Vagina (tissue), 2 donors: Measurements from ENCODE around the gene TINCR. TPM values are rescaled to one million over a fixed set of nuclear protein-coding genes. Genes with fewer than 3 reads are reported as not detected.

Experiments
- DNase-seq, 2 donors: peaks; one replicate each; pipeline ENCODE4 v3.0.0-alpha.2; 2017; ENCODE audit errors: extremely low spot score in 2 of 2
- H3K27ac ChIP-seq: fragments of 200-600 bp; sonication (generic); one replicate; pipeline ENCODE4 v1.5.1; 2019
- H3K27me3 ChIP-seq: fragments of 200-600 bp; sonication (generic); one replicate; pipeline ENCODE4 v1.5.1; 2019
- H3K36me3 ChIP-seq, 2 donors: fragments of 200-600 bp; sonication (generic); one replicate each; pipeline ENCODE4 v1.5.1; 2017 to 2019
- H3K4me1 ChIP-seq: fragments of 200-600 bp; sonication (generic); one replicate; pipeline ENCODE4 v1.5.1; 2019
- H3K4me3 ChIP-seq, 2 donors: fragments of 200-600 bp; sonication (generic); 1 replicate in 1 of 2; 2 replicates in 1 of 2; pipeline ENCODE4 v1.5.1; 2016 to 2019
- H3K9me3 ChIP-seq: fragments of 200-600 bp; sonication (generic); one replicate; pipeline ENCODE4 v1.5.1; 2019
- CTCF ChIP-seq, 3 experiments: fragments of 450-650 bp in 2 of 3; fragments of 200-600 bp in 1 of 3; sonication (generic) in 1 of 3; IDR thresholded peaks; one replicate each; pipeline ENCODE4 v1.5.1; 2017 to 2019; ENCODE audit warnings: antibody characterized with exemption in 3 of 3, mild to moderate bottlenecking in 2 of 3, moderate library complexity in 2 of 3
- POLR2A ChIP-seq, 2 donors: fragments of 450-650 bp; IDR thresholded peaks; one replicate each; pipeline ENCODE4 v1.6.1; 2017; ENCODE audit warnings: antibody characterized with exemption in 2 of 2, mild to moderate bottlenecking in 2 of 2, moderate library complexity in 2 of 2
- POLR2AphosphoS5 ChIP-seq, 2 donors: sonication (generic); formaldehyde crosslinking; IDR thresholded peaks; one replicate each; pipeline ENCODE4 v1.9.0; 2017; ENCODE audit warnings: antibody characterized with exemption in 2 of 2, mild to moderate bottlenecking in 2 of 2, low read depth in 1 of 2; ENCODE audit not compliant: insufficient read depth in 1 of 2
- intact Hi-C: fragments of 100-400 bp; cut with DNase I; formaldehyde crosslinking; loops from one replicate; pipeline ENCODE4 v1.15.1; 2023
- total RNA-seq: library from RNA; depleted of rRNA; stranded (reverse); fragments of >200 nt; gene quantifications from one replicate; pipeline ENCODE4 v1.2.3, GENCODE V29; 2016

The TINCR gene
- total RNA-seq, 1 donor from 2014 or later, result 37.1 TPM

GRCh38 chr19:5590151-5590864 is 22.6 kb upstream of the TINCR start:
- Histone ChIP-seq H3K27me3 (no peaks in the 10 kb centered on the region), H3K4me3 (no peak overlapping the region), H3K4me1 (peaks cover 15% of the 10 kb centered on the region), H3K36me3 (peaks cover 2 to 87% of the 10 kb centered on the region in 2 donors), H3K27ac (no peak overlapping the region), H3K9me3 (no peaks in the 10 kb centered on the region)
- intact Hi-C loops, result no loop called here
- TF ChIP-seq POLR2A (IDR thresholded peaks at IDR 0.05) (no peak), POLR2AphosphoS5 (IDR thresholded peaks at IDR 0.05; ENCODE audit: insufficient read depth in 1 of 2, low read depth in 1 of 2) (no peak), CTCF (IDR thresholded peaks at IDR 0.05) (no peak)
- no peak for DNase-seq

- TF ChIP-seq POLR2AphosphoS5 (IDR thresholded peaks at IDR 0.05; ENCODE audit: insufficient read depth in 1 of 2, low read depth in 1 of 2) (no peak), CTCF (IDR thresholded peaks at IDR 0.05) (no peak), POLR2A (IDR thresholded peaks at IDR 0.05) (no peak)
- Histone ChIP-seq H3K27me3 (no peaks in the 10 kb centered on the region), H3K27ac (no peak overlapping the region), H3K9me3 (no peaks in the 10 kb centered on the region), H3K36me3 (peaks cover 2 to 75% of the 10 kb centered on the region in 2 donors), H3K4me3 (no peak overlapping the region), H3K4me1 (peaks cover 19% of the 10 kb centered on the region)
- no peak for DNase-seq
- intact Hi-C loops, result no loop called here
Observed at GRCh38 chr19:5588906-5589676, 21.3 kb upstream of the TINCR start.

GRCh38 chr19:5588441-5588840 is 20.7 kb upstream of the TINCR start:
- H3K4me3 ChIP-seq, result no peak overlapping the region
- no peak for DNase-seq
- H3K27me3 ChIP-seq, result no peaks in the 10 kb centered on the region
- H3K4me1 ChIP-seq, result peaks cover 19% of the 10 kb centered on the region
- TF ChIP-seq POLR2A (IDR thresholded peaks at IDR 0.05), result no peak
- no peak for TF ChIP-seq POLR2AphosphoS5 (IDR thresholded peaks at IDR 0.05; ENCODE audit: insufficient read depth in 1 of 2, low read depth in 1 of 2)
- TF ChIP-seq CTCF (IDR thresholded peaks at IDR 0.05), result no peak
- H3K27ac ChIP-seq, result no peak overlapping the region
- peaks cover 2 to 69% of the 10 kb centered on the region in 2 donors for H3K36me3 ChIP-seq
- intact Hi-C loops, result no loop called here
- no peaks in the 10 kb centered on the region for H3K9me3 ChIP-seq

- Histone ChIP-seq H3K4me3 (no peak overlapping the region), H3K27ac (no peak overlapping the region), H3K9me3 (no peaks in the 10 kb centered on the region), H3K27me3 (no peaks in the 10 kb centered on the region), H3K36me3 (peaks cover 0 to 61% of the 10 kb centered on the region in 2 donors), H3K4me1 (peaks cover 19% of the 10 kb centered on the region)
- intact Hi-C loops, result no loop called here
- no peak for DNase-seq
- no peak for TF ChIP-seq POLR2A (IDR thresholded peaks at IDR 0.05)
- TF ChIP-seq POLR2AphosphoS5 (IDR thresholded peaks at IDR 0.05; ENCODE audit: insufficient read depth in 1 of 2, low read depth in 1 of 2), result no peak
- TF ChIP-seq CTCF (IDR thresholded peaks at IDR 0.05), result no peak
Observed at GRCh38 chr19:5587661-5588060, 19.9 kb upstream of the TINCR start.

- H3K36me3 ChIP-seq, result peaks cover 0 to 55% of the 10 kb centered on the region in 2 donors
- no peak for TF ChIP-seq CTCF (IDR thresholded peaks at IDR 0.05)
- no peak for TF ChIP-seq POLR2A (IDR thresholded peaks at IDR 0.05)
- TF ChIP-seq POLR2AphosphoS5 (IDR thresholded peaks at IDR 0.05; ENCODE audit: insufficient read depth in 1 of 2, low read depth in 1 of 2), result no peak
- intact Hi-C loops, result no loop called here
- H3K9me3 ChIP-seq, result no peaks in the 10 kb centered on the region
- H3K4me3 ChIP-seq, result no peak overlapping the region
- H3K27me3 ChIP-seq, result no peaks in the 10 kb centered on the region
- no peak for DNase-seq
- H3K27ac ChIP-seq, result no peak overlapping the region
- H3K4me1 ChIP-seq, result peaks cover 19% of the 10 kb centered on the region
Observed at GRCh38 chr19:5587071-5587455, 19.3 kb upstream of the TINCR start.
